ENCODE results near the gene MRPL38.

Gene MRPL38

DNA sequence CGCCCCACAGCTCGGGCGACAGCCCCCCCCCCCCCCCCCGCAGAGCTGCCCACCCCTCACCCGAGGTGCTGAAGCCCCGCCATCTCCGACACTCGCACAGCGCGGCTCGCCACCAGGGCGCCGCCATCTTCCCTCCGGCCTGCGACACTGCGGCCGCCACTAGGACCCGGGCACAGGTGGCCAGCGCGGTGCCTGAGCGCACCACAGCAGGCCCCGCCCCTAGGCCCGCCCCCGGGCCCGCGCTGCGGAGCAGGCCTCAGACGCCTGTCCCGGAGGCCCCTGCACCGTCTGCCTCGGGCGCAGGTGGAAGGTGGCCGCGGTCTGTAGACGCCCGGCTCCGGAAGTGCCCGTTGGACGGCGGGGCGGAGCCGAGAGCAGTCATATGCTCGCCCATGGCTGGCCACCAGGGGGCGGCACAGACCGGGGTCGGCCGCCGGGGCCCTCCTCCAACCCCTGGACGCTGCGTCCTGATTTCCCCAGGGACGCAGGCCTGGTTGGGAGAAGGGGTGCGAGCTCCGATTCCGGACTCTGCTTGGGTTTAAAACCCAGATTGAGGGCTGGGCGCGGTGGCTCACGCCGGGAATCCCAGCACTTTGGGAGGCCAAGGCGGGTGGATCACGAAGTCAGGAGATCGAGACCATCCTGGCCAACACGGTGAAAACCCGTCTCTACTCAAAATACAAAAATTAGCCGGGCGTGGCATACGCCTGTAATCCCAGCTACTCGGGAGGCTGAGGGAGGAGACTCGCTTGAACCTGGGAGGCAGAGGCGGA lies at the start of gene MRPL38:
Gene MRPL38 (minus strand): TSS at position 136 of the 773 bp plus-strand sequence. CDS start 9 bp downstream, at position 127.
- DNase-seq (ENCODE audit: low read depth), result peak; percentile 98

DNA sequence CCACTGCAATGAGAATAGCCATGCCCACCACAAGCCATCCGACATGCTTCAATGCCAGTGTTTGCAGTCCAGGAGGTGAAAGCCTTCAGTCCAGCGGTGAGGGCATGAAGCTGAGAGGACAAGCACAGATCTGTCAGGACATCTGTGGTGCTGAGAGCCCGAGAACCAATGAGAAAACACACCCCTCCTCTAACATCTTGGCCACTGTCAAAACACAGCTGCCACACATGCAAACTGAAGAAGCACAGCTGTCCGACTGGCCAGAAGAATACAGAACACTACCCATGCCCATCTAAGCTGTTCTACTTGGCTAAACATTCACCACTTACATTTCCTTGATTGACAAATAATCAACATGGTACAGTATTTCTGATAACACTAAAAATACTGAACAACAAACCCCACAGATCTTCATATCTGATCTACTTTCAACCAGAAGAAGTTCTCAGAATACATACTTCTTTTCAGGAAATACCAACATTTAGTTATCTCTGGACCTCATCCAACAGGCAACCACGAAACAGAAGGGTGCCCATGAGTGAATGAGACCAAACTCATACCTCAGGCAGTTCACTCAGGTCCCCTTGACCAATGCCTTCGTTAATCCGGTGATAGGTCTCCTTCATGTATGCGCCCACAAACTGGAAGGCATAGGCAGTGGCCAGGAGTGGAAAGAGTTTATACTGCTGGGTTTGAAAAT lies 46.3 kb upstream of the MRPL38 start:
- DNase-seq (ENCODE audit: low read depth), result no peak

GRCh38 chr17:75950421-75950820 lies 45.7 kb upstream of the MRPL38 start:
- DNase-seq (ENCODE audit: low read depth), result no peak

DNA sequence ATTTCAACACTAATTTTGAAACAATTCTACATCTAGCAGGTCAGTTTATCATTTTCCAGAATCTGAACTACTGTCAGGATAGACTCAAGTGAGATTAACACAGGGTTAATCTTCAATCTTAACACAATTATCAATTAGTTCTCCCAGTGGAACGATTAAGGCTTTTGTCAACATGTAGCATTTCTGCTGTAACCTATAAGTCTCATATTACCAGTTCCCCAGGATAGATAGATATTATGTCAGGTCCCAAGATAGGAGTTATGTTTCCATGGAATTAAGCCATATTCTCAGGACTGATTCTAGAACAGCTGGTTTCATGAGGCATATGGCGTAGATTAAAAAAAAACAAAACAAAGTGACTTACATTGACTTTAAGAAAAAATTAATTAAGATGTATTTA lies 40.5 kb upstream of the MRPL38 start:
- no peak for DNase-seq (ENCODE audit: low read depth)

DNA sequence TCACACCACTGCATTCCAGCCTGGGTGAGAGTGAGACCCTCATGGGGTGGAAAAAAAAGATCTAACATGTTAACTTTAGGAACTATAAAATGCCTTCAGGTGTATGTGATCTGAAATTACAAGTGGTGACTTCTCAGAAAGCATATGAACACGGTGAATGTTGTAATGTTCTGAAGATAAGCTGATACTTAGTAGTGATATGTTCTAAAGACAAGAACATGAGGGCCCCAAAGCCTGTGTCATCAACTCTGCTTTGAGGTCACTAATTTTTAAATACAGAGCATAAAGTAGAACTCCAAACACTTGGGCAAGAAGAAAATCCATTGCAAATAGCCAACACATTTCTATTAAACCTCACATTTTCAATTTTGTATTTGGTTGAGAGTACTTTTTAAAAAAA lies 38.8 kb upstream of the MRPL38 start:
- no peak for DNase-seq (ENCODE audit: low read depth)

- no peak for DNase-seq (ENCODE audit: low read depth)
Observed at GRCh38 chr17:75942473-75942872, 37.8 kb upstream of the MRPL38 start.

DNA sequence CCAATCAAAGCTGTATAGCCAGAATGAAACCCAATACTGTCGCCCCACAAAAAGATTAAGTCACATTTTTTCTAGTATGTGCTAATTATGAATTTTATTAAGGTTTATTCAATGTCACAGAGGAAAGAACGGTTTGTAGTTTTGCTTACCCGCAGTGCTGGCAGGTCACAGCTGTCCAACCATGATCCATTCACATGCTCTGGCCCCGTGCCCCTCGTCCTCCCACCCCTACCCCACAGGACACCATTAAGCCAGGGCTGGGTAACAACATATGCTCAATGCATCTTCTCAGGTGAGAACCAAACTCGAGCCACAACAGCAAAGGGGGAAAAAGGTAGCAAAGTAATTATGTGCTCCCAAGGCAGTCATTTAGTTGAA lies 36.7 kb upstream of the MRPL38 start:
- no peak for DNase-seq (ENCODE audit: low read depth)

DNA sequence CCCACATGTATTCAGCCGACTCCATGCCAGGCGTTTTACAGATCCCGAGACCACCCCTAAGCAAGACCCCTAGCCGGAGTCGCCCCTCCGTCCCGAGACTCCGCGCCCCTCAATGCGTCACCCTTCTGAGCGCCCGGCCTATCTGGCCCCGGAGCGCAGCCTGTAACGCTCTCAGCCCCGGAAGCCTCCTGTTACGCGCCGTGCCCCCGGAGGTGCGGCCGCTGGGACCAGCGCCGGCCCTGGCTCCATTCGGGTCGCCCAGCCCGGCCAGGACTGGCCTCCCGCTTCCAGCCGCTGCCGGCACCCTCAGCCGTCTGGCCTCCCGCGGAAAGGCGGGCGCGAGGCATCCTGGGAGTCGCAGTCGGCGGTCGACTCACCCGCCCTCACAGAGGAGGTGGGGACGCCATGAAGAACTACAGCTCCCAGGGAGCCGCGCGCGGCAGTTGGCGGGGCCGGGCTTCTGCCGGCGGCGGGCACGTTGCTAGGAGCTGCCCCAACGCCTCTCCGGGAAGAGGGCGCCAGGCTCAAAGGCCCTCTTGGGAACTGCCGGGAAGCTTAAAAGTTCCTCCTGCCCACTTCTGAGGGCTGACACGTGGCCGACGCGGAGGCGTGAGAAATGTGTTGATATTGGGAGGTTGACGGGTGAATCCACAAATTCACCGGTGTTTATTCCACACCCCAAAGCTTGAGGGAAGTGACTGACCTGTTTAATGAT lies 36.2 kb upstream of the MRPL38 start, which contains the start of gene FBF1:
Gene FBF1 (minus strand): TSS at position 316 of the 715 bp plus-strand sequence. CDS start 2,893 bp downstream, outside the sequence.
- DNase-seq (ENCODE audit: low read depth), result peak; percentile 89

GRCh38 chr17:75937652-75938051 lies 33.0 kb upstream of the MRPL38 start:
- no peak for DNase-seq (ENCODE audit: low read depth)

GRCh38 chr17:75933808-75934207 lies 29.1 kb upstream of the MRPL38 start:
- DNase-seq (ENCODE audit: low read depth), result no peak

DNA sequence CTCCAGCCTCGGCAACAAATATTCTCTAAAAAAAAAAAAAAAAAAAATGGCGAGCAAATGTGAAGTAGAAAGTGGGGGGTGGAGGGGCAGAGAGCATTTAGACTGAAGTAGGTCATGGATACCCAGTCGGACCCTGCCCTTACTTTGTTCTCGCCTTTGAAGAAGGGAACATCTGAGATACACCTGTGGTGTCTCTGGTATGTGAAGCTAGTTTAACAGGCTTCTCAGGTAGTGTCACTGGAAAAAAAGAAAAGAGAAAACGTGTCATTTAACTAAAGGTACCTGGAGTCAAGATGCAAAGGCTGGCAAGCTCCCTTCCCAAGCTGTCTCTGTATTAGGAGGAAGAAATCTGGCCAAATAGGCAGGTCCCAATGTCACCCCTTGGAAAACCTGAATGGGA lies 28.2 kb upstream of the MRPL38 start:
- DNase-seq (ENCODE audit: low read depth), result no peak

DNA sequence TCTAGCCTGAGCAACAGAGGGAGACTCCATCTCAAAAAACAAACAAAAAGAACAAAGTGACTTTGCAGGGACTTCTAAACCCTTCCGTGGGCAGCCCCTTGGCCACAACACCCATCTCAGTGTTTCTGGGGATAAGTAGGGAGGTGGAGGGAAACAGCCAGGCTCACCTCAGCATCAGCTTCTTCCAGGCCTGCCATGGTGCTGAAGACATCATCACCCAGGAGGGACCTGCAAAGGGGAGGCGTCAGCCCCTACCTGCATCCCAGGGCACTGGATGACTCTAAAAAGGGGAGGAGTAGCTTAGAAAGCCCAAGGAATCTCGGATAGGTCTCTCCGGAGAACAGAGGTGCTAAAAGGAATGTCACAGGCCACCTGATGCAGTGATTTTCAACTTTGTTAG lies 26.4 kb upstream of the MRPL38 start:
- no peak for DNase-seq (ENCODE audit: low read depth)

DNA sequence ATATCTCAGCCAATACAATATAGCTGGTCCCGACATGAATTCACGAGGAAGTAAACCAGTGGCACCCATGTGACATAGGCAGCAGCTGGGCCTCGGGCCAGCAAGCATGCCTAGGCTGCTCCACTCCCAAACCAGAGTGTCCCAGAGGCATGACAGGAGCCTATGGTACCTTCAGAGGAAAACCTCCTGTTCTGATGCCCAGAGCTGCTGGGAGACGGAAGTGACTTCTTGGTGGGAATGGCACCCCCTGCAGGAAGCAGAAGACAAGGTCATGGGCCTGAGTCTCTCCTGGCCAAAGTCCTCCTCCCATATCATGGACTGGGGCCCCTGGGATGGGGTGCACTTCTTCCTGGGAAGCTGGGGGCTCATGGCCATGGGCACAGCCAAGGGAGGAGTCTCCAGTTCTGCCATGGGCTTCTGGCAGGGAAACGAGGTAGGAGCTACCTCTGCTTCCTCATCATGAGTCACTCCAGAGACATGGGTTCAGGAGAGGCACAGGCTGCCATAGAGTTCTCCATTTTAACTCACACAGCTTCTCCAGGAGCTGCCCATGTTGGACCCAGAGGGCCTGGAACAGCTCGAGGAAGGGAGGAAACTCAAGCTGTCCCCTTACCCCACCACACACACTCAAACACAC lies 22.7 kb upstream of the MRPL38 start:
- no peak for DNase-seq (ENCODE audit: low read depth)

DNA sequence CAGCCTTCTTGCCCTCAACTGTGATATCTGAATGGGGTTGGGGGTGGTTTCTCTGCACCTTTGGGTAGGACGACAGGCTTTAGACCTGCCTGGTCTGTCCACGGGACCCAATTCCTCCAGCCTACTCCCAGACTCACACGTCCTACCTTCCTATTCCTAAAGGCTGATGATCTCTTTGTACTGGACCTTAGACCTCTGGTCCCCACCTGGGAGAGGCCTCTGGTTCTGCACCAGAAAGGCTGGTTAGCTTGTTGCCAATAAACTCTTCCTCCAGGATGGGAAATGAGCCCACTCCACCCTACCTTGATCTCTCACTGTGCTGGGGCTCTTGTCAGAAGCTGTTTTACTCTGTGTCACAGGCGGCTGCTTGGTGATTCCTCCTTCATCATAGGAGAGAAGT lies 21.8 kb upstream of the MRPL38 start:
- DNase-seq (ENCODE audit: low read depth), result no peak

- DNase-seq (ENCODE audit: low read depth), result no peak
Observed at GRCh38 chr17:75925912-75926311, 21.2 kb upstream of the MRPL38 start.

- DNase-seq (ENCODE audit: low read depth), result no peak
Observed at GRCh38 chr17:75925103-75925502, 20.4 kb upstream of the MRPL38 start.

GRCh38 chr17:75922963-75923874 lies 18.5 kb upstream of the MRPL38 start:
- DNase-seq (ENCODE audit: low read depth), result no peak

GRCh38 chr17:75922173-75922961 lies 17.7 kb upstream of the MRPL38 start:
- DNase-seq (ENCODE audit: low read depth), result no peak

DNA sequence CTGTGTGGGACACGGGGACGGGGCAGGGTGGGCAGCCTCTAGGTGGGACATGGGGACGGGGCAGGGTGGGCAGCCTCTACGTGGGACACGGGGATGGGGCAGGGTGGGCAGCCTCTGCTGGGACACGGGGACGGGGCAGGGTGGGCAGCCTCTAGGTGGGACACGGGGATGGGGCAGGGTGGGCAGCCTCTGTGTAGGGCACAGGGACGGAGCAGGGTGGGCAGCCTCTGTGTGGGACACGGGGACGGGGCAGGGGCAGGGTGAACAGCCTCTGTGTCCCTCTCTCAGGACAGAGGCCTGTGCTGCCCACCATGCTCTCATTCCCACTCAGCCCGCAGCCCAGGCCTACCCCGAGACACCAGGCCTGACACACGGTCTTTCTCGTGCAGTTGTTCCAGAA lies 16.9 kb upstream of the MRPL38 start:
- DNase-seq (ENCODE audit: low read depth), result no peak

GRCh38 chr17:75920045-75920560 lies 15.4 kb upstream of the MRPL38 start:
- no peak for DNase-seq (ENCODE audit: low read depth)
